ENCODE data around the gene SCAMP4. TPM values are rescaled to one million over a fixed set of nuclear protein-coding genes. Genes with fewer than 3 reads are reported as not detected.
A peak's percentile ranks its signal among the peaks of the same experiment; 100 is the strongest.

Gene SCAMP4
- 31.5 TPM for polyA plus RNA-seq (2013, experiment 1 of 2)
- 30.6 TPM for polyA plus RNA-seq (2013, experiment 2 of 2)

GRCh38 chr19:1905110-1905862 is at the start of gene SCAMP4, which contains the start of gene ADAT3:
Gene SCAMP4 (plus strand): TSS chr19:1905399. CDS start chr19:1915020, 9,621 bp downstream.
Gene ADAT3 (plus strand): TSS chr19:1905399. CDS start chr19:1912048, 6,649 bp downstream.
- H3K23ac ChIP-seq (ENCODE audit: low read length) = peak within 1 kb of the TSS; percentile 66
- H4K8ac ChIP-seq (ENCODE audit: low read depth, low read length) = no peak within 1 kb of the TSS
- H3K27ac ChIP-seq (ENCODE audit: low read depth, low read length) = peak within 1 kb of the TSS; percentile 91
- H3K36me3 ChIP-seq (ENCODE audit: control insufficient read depth, insufficient read depth, low read length) = peaks cover 1% of the 10 kb centered on the region
- no peaks in the 10 kb centered on the region for H3K27me3 ChIP-seq (ENCODE audit: insufficient read depth, low read length, poor library complexity)
- peak within 1 kb of the TSS; percentile 69 for H3K18ac ChIP-seq (ENCODE audit: low read length)
- peak within 1 kb of the TSS; percentile 44 for H3K4ac ChIP-seq (ENCODE audit: low read depth, low read length)
- H3K4me2 ChIP-seq (ENCODE audit: low read length) = peak within 1 kb of the TSS; percentile 78
- no peak within 1 kb of the TSS for H2BK5ac ChIP-seq (ENCODE audit: low read length)
- H3K4me3 ChIP-seq (ENCODE audit: low read length) = peak within 1 kb of the TSS; percentile 73
- peak within 1 kb of the TSS; percentile 93 for H3K56ac ChIP-seq (ENCODE audit: low read length)
- H4K5ac ChIP-seq (ENCODE audit: low read length) = no peak within 1 kb of the TSS
- H3K9ac ChIP-seq (ENCODE audit: low read length) = peak within 1 kb of the TSS; percentile 93
- no CpG with 5 or more reads among the region's 92 CpGs for WGBS (ENCODE audit: extremely low coverage, insufficient coverage, low lambda C conversion rate)
- H2BK15ac ChIP-seq (replicated peaks; ENCODE audit: low read depth) = no peak within 1 kb of the TSS
- H2BK120ac ChIP-seq (ENCODE audit: low read depth, low read length) = no peak within 1 kb of the TSS
- H3K79me1 ChIP-seq (ENCODE audit: low read length) = peaks cover 13% of the 10 kb centered on the region
- DNase-seq = peak; percentile 100
- no peak within 1 kb of the TSS for H2AK5ac ChIP-seq (ENCODE audit: low read length)
- no peaks in the 10 kb centered on the region for H3K4me1 ChIP-seq (ENCODE audit: control insufficient read depth, low read depth, low read length)
- peaks cover 37% of the 10 kb centered on the region for H3K79me2 ChIP-seq (ENCODE audit: control insufficient read depth, insufficient read depth, low read length)

GRCh38 chr19:1855828-1856255 is 49.4 kb upstream of the SCAMP4 start:
- no peak for DNase-seq
- Histone ChIP-seq H3K36me3 (ENCODE audit: control insufficient read depth, insufficient read depth, low read length) (no peaks in the 10 kb centered on the region), H3K23ac (ENCODE audit: low read length) (peak overlapping the region; percentile 68), H2AK5ac (ENCODE audit: low read length) (no peak overlapping the region), H2BK120ac (ENCODE audit: low read depth, low read length) (no peak overlapping the region), H3K4me2 (ENCODE audit: low read length) (peak overlapping the region; percentile 8), H3K18ac (ENCODE audit: low read length) (no peak overlapping the region), H3K4me1 (ENCODE audit: control insufficient read depth, low read depth, low read length) (peaks cover 15% of the 10 kb centered on the region), H3K56ac (ENCODE audit: low read length) (peak overlapping the region; percentile 93), H2BK15ac (replicated peaks; ENCODE audit: low read depth) (no peak overlapping the region), H3K27me3 (ENCODE audit: insufficient read depth, low read length, poor library complexity) (no peaks in the 10 kb centered on the region), H3K9ac (ENCODE audit: low read length) (peak overlapping the region; percentile 61), H4K8ac (ENCODE audit: low read depth, low read length) (no peak overlapping the region), H3K4me3 (ENCODE audit: low read length) (no peak overlapping the region), H3K4ac (ENCODE audit: low read depth, low read length) (peak overlapping the region; percentile 29), H4K5ac (ENCODE audit: low read length) (no peak overlapping the region), H2BK5ac (ENCODE audit: low read length) (no peak overlapping the region), H3K79me1 (ENCODE audit: low read length) (peaks cover 16% of the 10 kb centered on the region), H3K79me2 (ENCODE audit: control insufficient read depth, insufficient read depth, low read length) (peaks cover 48% of the 10 kb centered on the region), H3K27ac (ENCODE audit: low read depth, low read length) (peak overlapping the region; percentile 2)
- WGBS (ENCODE audit: extremely low coverage, insufficient coverage, low lambda C conversion rate) = no CpG with 5 or more reads among the region's 13 CpGs

- peaks cover 19% of the 10 kb centered on the region for H3K79me1 ChIP-seq (ENCODE audit: low read length)
These were observed 48.9 kb upstream of the SCAMP4 start for GRCh38 chr19:1856345-1856697.

GRCh38 chr19:1856698-1857603 is 48.2 kb upstream of the SCAMP4 start:
- Histone ChIP-seq H3K27me3 (ENCODE audit: insufficient read depth, low read length, poor library complexity) (no peaks in the 10 kb centered on the region), H3K4me3 (ENCODE audit: low read length) (peak overlapping the region; percentile 30), H3K4me1 (ENCODE audit: control insufficient read depth, low read depth, low read length) (peaks cover 21% of the 10 kb centered on the region), H4K5ac (ENCODE audit: low read length) (no peak overlapping the region), H3K79me1 (ENCODE audit: low read length) (peaks cover 20% of the 10 kb centered on the region), H3K4me2 (ENCODE audit: low read length) (peak overlapping the region; percentile 86), H3K23ac (ENCODE audit: low read length) (peak overlapping the region; percentile 100), H3K79me2 (ENCODE audit: control insufficient read depth, insufficient read depth, low read length) (peaks cover 59% of the 10 kb centered on the region), H3K27ac (ENCODE audit: low read depth, low read length) (peak overlapping the region; percentile 21), H2AK5ac (ENCODE audit: low read length) (peak overlapping the region; percentile 2), H4K8ac (ENCODE audit: low read depth, low read length) (no peak overlapping the region), H3K4ac (ENCODE audit: low read depth, low read length) (peak overlapping the region; percentile 4), H3K56ac (ENCODE audit: low read length) (peak overlapping the region; percentile 93), H2BK120ac (ENCODE audit: low read depth, low read length) (no peak overlapping the region), H3K9ac (ENCODE audit: low read length) (peak overlapping the region; percentile 75), H3K36me3 (ENCODE audit: control insufficient read depth, insufficient read depth, low read length) (no peaks in the 10 kb centered on the region), H3K18ac (ENCODE audit: low read length) (peak overlapping the region; percentile 23), H2BK15ac (replicated peaks; ENCODE audit: low read depth) (no peak overlapping the region), H2BK5ac (ENCODE audit: low read length) (no peak overlapping the region)
- WGBS (ENCODE audit: extremely low coverage, insufficient coverage, low lambda C conversion rate) = no CpG with 5 or more reads among the region's 73 CpGs
- peak; percentile 86 for DNase-seq

More at GRCh38 chr19:1856345-1856697, 48.9 kb upstream of the SCAMP4 start:
- no peak overlapping the region for H2BK120ac ChIP-seq (ENCODE audit: low read depth, low read length)
- H2BK15ac ChIP-seq (replicated peaks; ENCODE audit: low read depth) = no peak overlapping the region
- no peak overlapping the region for H3K4ac ChIP-seq (ENCODE audit: low read depth, low read length)
- H3K18ac ChIP-seq (ENCODE audit: low read length) = peak overlapping the region; percentile 1
- H3K23ac ChIP-seq (ENCODE audit: low read length) = peak overlapping the region; percentile 100
- H4K5ac ChIP-seq (ENCODE audit: low read length) = no peak overlapping the region
- H4K8ac ChIP-seq (ENCODE audit: low read depth, low read length) = no peak overlapping the region
- no peaks in the 10 kb centered on the region for H3K36me3 ChIP-seq (ENCODE audit: control insufficient read depth, insufficient read depth, low read length)
- peaks cover 52% of the 10 kb centered on the region for H3K79me2 ChIP-seq (ENCODE audit: control insufficient read depth, insufficient read depth, low read length)
- H2BK5ac ChIP-seq (ENCODE audit: low read length) = no peak overlapping the region
- H3K27me3 ChIP-seq (ENCODE audit: insufficient read depth, low read length, poor library complexity) = no peaks in the 10 kb centered on the region
- DNase-seq = no peak
- no peak overlapping the region for H3K4me3 ChIP-seq (ENCODE audit: low read length)
- H3K4me1 ChIP-seq (ENCODE audit: control insufficient read depth, low read depth, low read length) = peaks cover 20% of the 10 kb centered on the region
- no CpG with 5 or more reads among the region's 6 CpGs for WGBS (ENCODE audit: extremely low coverage, insufficient coverage, low lambda C conversion rate)
- H3K27ac ChIP-seq (ENCODE audit: low read depth, low read length) = no peak overlapping the region
- peak overlapping the region; percentile 57 for H3K4me2 ChIP-seq (ENCODE audit: low read length)
- peak overlapping the region; percentile 2 for H2AK5ac ChIP-seq (ENCODE audit: low read length)
- peak overlapping the region; percentile 93 for H3K56ac ChIP-seq (ENCODE audit: low read length)
- H3K9ac ChIP-seq (ENCODE audit: low read length) = peak overlapping the region; percentile 61

- Histone ChIP-seq H3K23ac (ENCODE audit: low read length) (no peak overlapping the region), H3K79me2 (ENCODE audit: control insufficient read depth, insufficient read depth, low read length) (peaks cover 64% of the 10 kb centered on the region), H4K5ac (ENCODE audit: low read length) (no peak overlapping the region), H2AK5ac (ENCODE audit: low read length) (no peak overlapping the region), H2BK5ac (ENCODE audit: low read length) (no peak overlapping the region), H2BK15ac (replicated peaks; ENCODE audit: low read depth) (no peak overlapping the region), H3K9ac (ENCODE audit: low read length) (peak overlapping the region; percentile 75), H3K36me3 (ENCODE audit: control insufficient read depth, insufficient read depth, low read length) (no peaks in the 10 kb centered on the region), H3K4ac (ENCODE audit: low read depth, low read length) (peak overlapping the region; percentile 4), H3K27ac (ENCODE audit: low read depth, low read length) (peak overlapping the region; percentile 21), H3K79me1 (ENCODE audit: low read length) (peaks cover 20% of the 10 kb centered on the region), H3K4me2 (ENCODE audit: low read length) (no peak overlapping the region), H3K27me3 (ENCODE audit: insufficient read depth, low read length, poor library complexity) (no peaks in the 10 kb centered on the region), H3K4me3 (ENCODE audit: low read length) (no peak overlapping the region), H4K8ac (ENCODE audit: low read depth, low read length) (no peak overlapping the region), H3K18ac (ENCODE audit: low read length) (peak overlapping the region; percentile 23), H3K4me1 (ENCODE audit: control insufficient read depth, low read depth, low read length) (peaks cover 21% of the 10 kb centered on the region), H2BK120ac (ENCODE audit: low read depth, low read length) (no peak overlapping the region), H3K56ac (ENCODE audit: low read length) (peak overlapping the region; percentile 93)
- no CpG with 5 or more reads among the region's 16 CpGs for WGBS (ENCODE audit: extremely low coverage, insufficient coverage, low lambda C conversion rate)
- DNase-seq = no peak
These were observed 47.4 kb upstream of the SCAMP4 start for GRCh38 chr19:1857648-1858326.
